Loucy (cell line): ENCODE data around the gene PPFIBP1.

Experiments used
- H2AFZ ChIP-seq: fragments of 200-600 bp; sonication (generic); 2 replicates; pipeline ENCODE4 v1.6.0; 2016; ENCODE audit warnings: antibody characterized with exemption, mild to moderate bottlenecking, low read length, moderate library complexity
- H3F3A ChIP-seq: fragments of 200-600 bp; 2 replicates; pipeline ENCODE4 v1.6.0; 2016; ENCODE audit warnings: antibody characterized with exemption, low read depth, mild to moderate bottlenecking
- H3K27me3 ChIP-seq: fragments of 200-600 bp; sonication (generic); 2 replicates; pipeline ENCODE4 v1.6.1; 2014; ENCODE audit warnings: low read length, mild to moderate bottlenecking; ENCODE audit not compliant: insufficient read depth, poor library complexity, severe bottlenecking
- H3K36me3 ChIP-seq: fragments of 200-600 bp; sonication (generic); 2 replicates; pipeline ENCODE4 v1.6.1; 2016; ENCODE audit warnings: low read length; ENCODE audit not compliant: insufficient read depth
- H3K4me1 ChIP-seq: fragments of 200-600 bp; sonication (generic); 2 replicates; pipeline ENCODE4 v1.5.1; 2014; ENCODE audit warnings: low read length, mild to moderate bottlenecking; ENCODE audit not compliant: insufficient read depth, poor library complexity, severe bottlenecking
- H3K4me2 ChIP-seq: fragments of 200-600 bp; sonication (generic); 2 replicates; pipeline ENCODE4 v1.6.0; 2014; ENCODE audit warnings: antibody characterized with exemption, low read length, low read depth, mild to moderate bottlenecking; ENCODE audit not compliant: poor library complexity, severe bottlenecking
- H3K4me3 ChIP-seq: fragments of 200-600 bp; sonication (generic); 2 replicates; pipeline ENCODE4 v1.5.1; 2014; ENCODE audit warnings: low read length, mild to moderate bottlenecking, mixed read lengths; ENCODE audit not compliant: poor library complexity, severe bottlenecking
- H3K79me2 ChIP-seq: fragments of 200-600 bp; sonication (generic); 2 replicates; pipeline ENCODE4 v1.6.1; 2014; ENCODE audit warnings: low read length; ENCODE audit not compliant: insufficient read depth
- H3K9ac ChIP-seq: fragments of 200-600 bp; sonication (generic); 2 replicates; pipeline ENCODE4 v1.6.0; 2014; ENCODE audit warnings: mild to moderate bottlenecking, low read depth, low read length, moderate library complexity; ENCODE audit not compliant: poor library complexity, severe bottlenecking
- H3K9me2 ChIP-seq: fragments of 200-600 bp; sonication (generic); replicated peaks from 2 replicates; pipeline ENCODE4 v1.6.1; 2016; ENCODE audit warnings: low read depth, low read length, mixed read lengths
- H3K9me3 ChIP-seq: fragments of 200-600 bp; sonication (generic); 2 replicates; pipeline ENCODE4 v1.6.1; 2014; ENCODE audit warnings: mild to moderate bottlenecking, antibody characterized with exemption, low read length, low read depth; ENCODE audit not compliant: insufficient read depth
- H4K20me1 ChIP-seq: fragments of 200-600 bp; sonication (generic); 2 replicates; pipeline ENCODE4 v1.6.0; 2014; ENCODE audit warnings: antibody characterized with exemption, low read length, mild to moderate bottlenecking; ENCODE audit not compliant: insufficient read depth, poor library complexity, severe bottlenecking
- EZH2phosphoT487 ChIP-seq: fragments of 200-600 bp; IDR thresholded peaks from 2 replicates; pipeline ENCODE4 v1.6.1; 2018; ENCODE audit warnings: antibody characterized with exemption, mild to moderate bottlenecking, moderate library complexity, borderline replicate concordance
- TF ChIP-seq, protein P1 (sequence below): fragments of 200-600 bp; sonication (generic); conservative IDR thresholded peaks from 2 replicates; pipeline ENCODE4 v1.5.1; 2014; ENCODE audit warnings: mild to moderate bottlenecking, antibody characterized with exemption, low read length

The PPFIBP1 gene

DNA sequence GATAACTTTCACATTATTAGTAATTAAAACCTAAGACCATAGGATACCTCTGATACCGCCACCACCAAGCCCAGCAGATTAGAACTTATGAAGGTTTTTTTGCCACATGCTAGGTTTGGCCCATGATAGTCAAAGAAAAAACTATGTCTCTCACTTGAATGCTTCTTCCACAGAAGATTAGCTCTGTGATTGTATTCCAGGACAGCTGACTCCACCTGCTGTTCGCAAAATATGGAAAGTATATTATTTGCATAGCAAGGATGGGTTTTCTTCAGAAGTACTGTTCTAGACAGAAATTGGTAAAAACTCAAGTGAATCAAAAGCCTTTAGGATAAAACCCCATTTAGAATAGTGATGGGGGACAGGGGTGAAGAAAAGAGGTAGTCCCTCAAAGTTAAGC, 42.2 kb downstream of the PPFIBP1 start:
- Histone ChIP-seq H2AFZ (no peak overlapping the region), H3K27me3 (no peaks in the 10 kb centered on the region), H3F3A (no peaks in the 10 kb centered on the region), H3K9me2 (no peaks in the 10 kb centered on the region), H3K9me3 (no peaks in the 10 kb centered on the region), H3K36me3 (no peaks in the 10 kb centered on the region), H3K79me2 (no peaks in the 10 kb centered on the region), H3K4me3 (no peak overlapping the region), H4K20me1 (no peaks in the 10 kb centered on the region), H3K4me2 (no peak overlapping the region), H3K9ac (no peak overlapping the region), H3K4me1 (no peaks in the 10 kb centered on the region)
- TF ChIP-seq, protein P1, sequence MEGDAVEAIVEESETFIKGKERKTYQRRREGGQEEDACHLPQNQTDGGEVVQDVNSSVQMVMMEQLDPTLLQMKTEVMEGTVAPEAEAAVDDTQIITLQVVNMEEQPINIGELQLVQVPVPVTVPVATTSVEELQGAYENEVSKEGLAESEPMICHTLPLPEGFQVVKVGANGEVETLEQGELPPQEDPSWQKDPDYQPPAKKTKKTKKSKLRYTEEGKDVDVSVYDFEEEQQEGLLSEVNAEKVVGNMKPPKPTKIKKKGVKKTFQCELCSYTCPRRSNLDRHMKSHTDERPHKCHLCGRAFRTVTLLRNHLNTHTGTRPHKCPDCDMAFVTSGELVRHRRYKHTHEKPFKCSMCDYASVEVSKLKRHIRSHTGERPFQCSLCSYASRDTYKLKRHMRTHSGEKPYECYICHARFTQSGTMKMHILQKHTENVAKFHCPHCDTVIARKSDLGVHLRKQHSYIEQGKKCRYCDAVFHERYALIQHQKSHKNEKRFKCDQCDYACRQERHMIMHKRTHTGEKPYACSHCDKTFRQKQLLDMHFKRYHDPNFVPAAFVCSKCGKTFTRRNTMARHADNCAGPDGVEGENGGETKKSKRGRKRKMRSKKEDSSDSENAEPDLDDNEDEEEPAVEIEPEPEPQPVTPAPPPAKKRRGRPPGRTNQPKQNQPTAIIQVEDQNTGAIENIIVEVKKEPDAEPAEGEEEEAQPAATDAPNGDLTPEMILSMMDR: no peak; the same call in 1 of the 2 replicates
- no peak for TF ChIP-seq EZH2phosphoT487

DNA sequence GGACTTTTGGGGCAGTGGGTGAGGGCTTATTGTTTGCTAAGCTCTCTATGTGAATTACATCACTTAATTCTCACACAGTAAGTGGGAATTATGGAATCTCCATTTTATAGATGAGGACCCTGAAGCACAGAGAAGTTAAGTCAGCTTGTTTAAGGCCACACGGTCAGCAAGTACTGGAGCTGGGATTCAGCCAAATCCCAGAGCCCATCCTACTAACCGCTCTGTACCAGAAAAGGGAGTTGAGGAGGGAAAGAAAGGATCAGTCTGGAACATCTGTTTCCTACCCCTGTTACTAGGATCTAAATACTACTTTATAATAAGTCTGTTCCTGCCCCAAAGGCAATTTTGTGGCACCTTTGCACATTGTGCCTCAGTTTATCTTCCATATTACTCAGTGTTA, 42.6 kb downstream of the PPFIBP1 start:
- no peaks in the 10 kb centered on the region for H3K79me2 ChIP-seq
- no peaks in the 10 kb centered on the region for H3K36me3 ChIP-seq
- no peak overlapping the region for H2AFZ ChIP-seq
- no peaks in the 10 kb centered on the region for H3F3A ChIP-seq
- H4K20me1 ChIP-seq: no peaks in the 10 kb centered on the region
- H3K9me3 ChIP-seq: no peaks in the 10 kb centered on the region
- no peaks in the 10 kb centered on the region for H3K9me2 ChIP-seq
- no peaks in the 10 kb centered on the region for H3K4me1 ChIP-seq
- H3K9ac ChIP-seq: no peak overlapping the region
- TF ChIP-seq, protein P1: no peak
- TF ChIP-seq EZH2phosphoT487: no peak
- no peak overlapping the region for H3K4me2 ChIP-seq
- no peaks in the 10 kb centered on the region for H3K27me3 ChIP-seq
- no peak overlapping the region for H3K4me3 ChIP-seq

DNA sequence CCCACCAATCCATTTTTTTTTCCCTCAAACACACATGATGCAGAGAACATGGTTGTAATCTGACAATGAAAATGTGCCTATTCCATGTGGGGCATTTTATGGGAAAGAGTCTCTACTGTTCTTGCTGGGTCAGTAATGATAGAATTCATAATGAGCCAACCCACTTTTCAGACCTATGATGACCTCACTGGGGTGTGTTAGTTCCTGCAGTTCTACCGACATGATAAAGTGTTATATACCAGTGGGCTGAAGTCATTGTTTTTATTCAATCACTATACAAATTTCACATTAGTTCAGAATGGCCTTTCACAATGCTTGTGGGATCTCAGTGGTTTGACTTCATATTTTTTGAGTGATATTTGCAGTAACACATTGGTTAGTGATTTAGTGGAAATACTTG, 47.5 kb downstream of the PPFIBP1 start:
- Histone ChIP-seq H3K4me2 (no peak overlapping the region), H3K4me1 (peaks cover 16% of the 10 kb centered on the region), H3F3A (no peaks in the 10 kb centered on the region), H3K9me3 (no peaks in the 10 kb centered on the region), H3K36me3 (no peaks in the 10 kb centered on the region), H3K4me3 (no peak overlapping the region), H3K27me3 (no peaks in the 10 kb centered on the region), H4K20me1 (no peaks in the 10 kb centered on the region), H3K79me2 (no peaks in the 10 kb centered on the region), H3K9me2 (no peaks in the 10 kb centered on the region), H2AFZ (no peak overlapping the region), H3K9ac (no peak overlapping the region)
- TF ChIP-seq EZH2phosphoT487: no peak
- TF ChIP-seq, protein P1: no peak
